HG03039 (cell line): Measurements from ENCODE around the gene CBLC.
"Not testable (repeated sequence)": the region's sequence is repeated elsewhere in the genome, so short reads cannot be mapped to it uniquely, and the experiment has no call there.

Experiments used
- ATAC-seq: cut with Tn5 transposase; IDR thresholded peaks from one replicate; pipeline ENCODE4 v1.9.1; 2021; ENCODE audit warnings: mild to moderate bottlenecking, moderate library complexity; ENCODE audit not compliant: unreplicated experiment

Gene CBLC

DNA sequence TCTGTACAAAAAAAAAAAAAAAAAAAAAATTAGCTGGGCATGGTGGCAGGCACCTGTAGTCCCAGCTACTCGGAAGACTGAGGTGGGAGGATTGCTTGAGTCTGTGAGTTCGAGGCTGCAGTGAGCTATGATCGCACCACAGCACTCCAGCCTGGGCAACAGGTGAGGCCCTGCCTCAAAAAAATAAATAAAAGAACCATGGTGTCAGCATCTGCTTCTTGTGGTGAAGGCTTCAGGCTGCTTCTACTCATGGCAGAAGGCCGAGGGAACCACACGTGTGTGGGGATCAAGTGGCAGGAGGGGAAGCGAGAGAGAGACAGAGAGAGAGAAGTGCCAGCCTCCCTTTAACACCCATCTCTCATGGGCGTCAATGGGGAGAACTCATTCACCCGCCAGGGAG, 15.7 kb upstream of the CBLC start:
- ATAC-seq = no peak

DNA sequence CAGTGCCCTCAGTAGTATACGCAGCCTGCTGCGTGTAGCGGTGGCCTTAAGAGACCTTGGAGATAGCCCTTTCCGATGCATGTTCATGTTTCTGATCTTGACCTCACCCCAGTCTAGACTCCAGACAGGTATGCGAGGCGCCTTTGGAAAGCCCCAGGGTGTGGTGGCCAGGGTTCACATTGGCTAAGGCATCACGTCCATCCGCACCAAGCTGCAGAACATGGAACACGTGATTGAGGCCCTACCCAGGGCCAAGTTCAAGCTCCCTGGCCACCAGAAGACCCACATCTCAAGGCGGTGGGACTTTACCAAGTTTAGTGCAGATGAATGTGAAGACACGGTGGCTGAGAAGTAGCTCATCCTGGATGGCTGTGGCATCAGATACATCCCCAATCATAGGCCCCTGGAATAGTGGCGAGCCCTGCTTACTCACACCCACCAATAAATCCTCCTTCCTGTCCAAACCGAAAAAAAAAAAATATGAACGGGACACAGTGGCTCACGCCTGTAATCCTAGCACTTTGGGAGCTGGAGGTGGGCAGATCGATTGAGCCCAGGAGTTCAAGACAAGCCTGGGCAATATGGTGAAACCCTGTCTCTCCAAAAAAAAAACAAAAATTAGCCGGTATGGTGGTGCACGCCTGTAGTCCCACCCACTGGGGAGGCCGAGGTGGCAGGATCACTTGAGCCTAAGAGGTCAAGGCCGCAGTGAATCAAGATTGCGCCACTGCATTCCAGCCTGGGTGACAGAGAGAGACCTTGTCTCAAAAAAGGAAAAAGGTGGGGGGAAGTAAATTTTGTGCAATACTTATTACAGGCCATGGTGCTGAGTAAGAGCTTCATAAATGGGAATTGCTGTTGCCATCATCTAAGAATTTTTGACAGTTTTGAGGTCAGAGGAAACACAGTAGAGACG, 12.4 kb upstream of the CBLC start:
- no peak for ATAC-seq

DNA sequence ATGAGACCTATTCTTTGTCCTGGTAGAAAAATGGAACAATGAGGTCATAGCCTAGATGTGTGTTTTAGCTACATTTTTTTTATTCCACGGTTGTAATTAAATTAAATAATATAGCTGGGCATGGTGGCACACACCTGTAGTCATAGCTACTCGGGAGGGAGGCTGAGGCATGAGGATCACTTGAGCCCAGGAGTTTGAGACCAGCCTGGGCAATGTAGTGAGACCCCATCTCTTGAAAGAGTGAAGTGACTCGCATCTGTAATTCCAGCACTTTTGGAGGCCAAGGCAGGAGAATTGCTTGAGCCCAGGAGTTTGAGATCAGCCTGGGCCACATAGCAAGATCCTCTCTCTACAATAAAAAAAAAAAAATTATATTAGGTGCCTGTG, 11.7 kb upstream of the CBLC start:
- no peak for ATAC-seq

DNA sequence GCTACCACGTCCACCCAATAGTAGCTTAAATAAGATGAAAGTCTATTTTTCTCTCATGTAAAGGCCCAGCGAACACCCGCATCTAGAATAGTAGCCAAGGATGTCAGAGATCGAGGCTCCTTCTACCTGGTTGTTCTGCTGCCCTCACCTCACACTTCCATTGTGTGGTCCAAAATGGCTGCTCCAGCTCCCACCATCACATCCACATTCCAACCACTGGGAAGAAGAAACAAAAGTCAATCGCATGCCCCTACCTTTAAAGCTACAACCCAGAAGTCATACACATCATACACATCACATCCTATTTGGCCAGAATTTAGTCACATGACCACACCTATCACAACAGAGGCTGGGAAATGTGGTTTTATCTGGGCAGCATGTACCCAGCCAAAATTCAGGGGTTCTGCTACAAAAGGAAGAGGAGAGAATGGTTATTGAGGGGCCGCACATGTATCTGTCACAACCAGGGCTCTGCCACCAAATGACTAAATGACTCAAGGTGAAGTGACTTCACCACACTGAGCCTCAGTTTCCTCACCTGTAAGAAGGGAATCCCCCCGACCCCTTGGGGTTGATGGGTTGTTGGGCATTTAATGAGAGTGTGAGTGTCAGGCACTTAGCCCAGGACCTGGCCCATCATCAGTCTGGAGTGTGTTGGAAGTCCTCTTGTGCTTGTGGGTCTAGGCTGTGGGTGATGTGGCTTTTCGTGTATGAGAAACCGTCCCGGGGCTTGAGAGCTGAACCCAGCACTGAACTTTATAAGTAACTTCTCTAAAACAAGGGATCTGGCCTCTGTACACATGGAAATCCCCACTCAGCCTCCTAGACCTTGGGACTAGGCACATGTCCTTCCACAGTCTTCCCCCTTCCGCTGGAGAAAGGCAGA, 10.2 kb upstream of the CBLC start:
- ATAC-seq = no peak

DNA sequence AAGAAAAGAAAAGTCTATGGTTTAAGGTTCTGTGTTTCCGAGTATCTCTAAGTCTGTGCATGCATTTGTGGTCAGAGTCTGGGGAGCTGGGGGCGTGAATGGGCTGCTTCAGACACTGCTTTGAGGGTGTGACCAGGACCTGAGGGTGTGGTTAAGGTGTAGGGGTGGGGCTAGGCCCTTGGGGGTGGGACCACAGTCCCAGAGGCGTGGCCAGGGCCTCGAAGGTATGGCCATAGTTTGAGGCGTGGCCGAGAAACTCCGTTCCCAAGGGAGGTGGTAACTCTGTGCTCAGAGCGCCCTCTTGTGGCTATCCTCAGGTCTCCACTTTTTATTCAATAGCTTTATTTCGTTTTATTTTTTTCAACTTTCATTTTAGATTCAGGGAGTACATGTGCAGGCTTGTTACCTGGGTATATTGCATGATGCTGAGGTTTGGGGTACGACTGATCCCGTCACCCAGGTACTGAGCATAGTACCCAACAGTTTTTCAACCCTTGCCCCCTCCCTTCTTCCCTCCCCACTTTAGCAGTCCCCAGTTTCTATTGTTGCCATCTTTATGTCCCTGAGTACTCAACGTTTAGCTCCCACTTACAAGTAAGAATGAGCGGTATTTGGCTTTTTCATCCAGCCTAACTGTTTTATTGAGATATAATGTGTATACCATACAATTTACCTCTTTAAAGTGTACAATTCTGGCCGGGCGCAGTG, 7.0 kb upstream of the CBLC start:
- ATAC-seq = peak; percentile 96

DNA sequence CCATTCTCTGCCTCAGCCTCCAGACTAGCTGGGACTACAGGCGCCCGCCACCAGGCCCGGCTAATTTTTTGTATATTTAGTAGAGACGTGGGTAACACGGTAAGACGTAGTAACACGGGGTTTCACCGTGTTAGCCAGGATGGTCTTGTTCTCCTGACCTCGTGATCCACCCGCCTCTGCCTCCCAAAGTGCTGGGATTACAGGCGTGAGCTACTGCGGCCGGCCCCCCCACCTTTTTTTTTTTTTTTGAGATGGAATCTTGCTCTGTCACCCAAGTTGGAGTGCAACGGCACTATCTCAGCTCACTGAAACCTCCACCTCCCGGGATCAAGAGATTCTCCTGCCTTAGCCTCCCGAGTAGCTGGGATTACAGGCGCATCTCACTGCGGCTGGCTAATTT, 5.5 kb upstream of the CBLC start:
- not testable (repeated sequence) for ATAC-seq

DNA sequence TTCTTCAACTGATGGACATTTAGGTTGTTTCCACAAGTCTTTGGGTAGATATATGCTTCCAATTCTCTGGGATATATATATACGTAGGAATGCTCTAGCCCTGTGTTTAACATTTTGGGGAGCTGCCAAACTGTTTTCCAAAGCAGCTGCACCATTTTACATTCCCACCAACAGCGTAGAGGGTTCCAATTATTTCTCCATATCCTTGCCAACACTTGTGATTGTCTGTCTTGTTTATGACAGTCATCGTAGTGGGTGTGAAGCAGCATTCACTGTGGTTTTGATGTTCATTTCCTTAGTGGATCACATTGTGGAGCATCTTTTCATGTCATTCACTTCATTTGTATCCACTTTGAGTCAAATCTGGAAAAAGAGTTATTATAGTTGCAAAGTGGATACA, 4.7 kb upstream of the CBLC start:
- ATAC-seq = no peak

DNA sequence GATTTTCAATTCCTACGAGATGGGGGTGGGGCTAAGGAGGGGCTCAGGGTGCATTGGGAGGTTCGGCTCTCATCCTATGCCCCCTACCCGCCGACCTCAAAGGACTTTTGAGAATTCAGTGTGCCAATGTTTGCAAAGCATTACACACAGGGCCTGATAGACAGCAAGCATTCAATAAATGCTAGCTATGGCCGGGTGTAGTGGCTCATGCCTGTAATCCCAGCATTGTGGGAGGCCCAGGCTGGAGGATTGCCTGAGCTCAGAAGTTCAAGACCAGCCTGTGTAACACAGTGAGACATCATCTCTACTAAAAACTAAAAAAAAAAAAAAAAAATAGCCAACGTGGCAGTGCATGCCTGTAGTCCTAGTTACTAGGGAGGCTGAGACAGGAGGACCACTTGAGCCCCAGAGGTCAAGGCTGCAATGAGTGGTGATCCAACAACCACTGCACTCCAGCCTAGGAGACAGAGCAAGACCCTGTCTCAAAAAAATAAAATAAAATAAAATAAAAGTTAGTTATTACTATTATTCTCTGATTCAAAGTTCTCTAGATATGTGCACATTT, 1.9 kb upstream of the CBLC start:
- no peak for ATAC-seq

DNA sequence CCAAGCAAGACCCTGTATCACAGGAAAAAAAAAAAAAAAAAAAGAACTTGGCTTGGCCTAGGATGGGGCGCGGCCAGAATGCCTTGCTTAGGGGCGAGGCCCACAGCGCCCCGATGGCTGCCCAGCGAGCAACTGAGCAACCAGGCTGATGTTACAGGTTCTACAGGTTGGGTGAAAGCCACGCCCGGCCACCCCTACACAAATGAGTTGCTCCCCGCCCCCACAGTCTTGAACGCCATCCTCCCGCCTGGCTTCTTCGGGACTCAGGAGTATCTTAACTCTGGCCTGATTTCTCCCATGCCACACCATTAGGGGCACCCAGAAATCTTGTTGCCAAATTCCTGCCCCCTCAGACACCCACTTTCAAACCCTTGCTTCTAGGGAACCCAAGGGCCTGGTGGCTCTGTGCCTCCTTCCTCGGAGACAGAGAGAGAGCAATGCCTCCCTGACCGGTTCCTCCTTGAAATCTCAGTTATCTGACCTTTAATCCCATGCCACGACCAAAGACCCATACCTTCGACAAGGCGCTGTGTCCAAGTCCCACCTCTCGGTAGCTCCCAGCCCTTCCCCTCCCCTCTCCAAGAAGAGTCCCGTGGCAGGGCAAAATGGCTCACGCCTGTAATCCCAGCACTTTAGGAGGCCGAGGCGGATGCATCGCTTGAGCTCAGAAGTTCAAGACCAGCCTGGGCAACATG, 1.1 kb upstream of the CBLC start:
- ATAC-seq = no peak

DNA sequence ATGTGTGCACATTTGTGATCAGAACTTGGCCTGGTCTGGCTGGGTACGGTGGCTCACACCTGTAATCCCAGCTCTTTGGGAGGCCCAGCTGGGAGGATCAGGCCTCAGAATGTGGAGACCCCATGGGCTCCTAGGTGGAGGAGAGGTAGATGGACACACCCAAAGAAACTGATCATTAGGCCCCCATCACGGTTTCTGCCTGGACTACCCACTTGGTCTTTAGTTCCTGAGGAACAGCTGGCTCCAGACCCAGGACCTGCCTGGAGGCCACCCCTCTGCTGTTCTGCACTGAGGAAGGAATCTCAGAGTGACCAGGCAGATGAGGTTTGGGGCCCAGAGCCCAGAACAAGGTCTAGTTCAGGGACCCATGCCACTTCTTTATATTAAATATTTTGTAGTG, 1.5 kb downstream of the CBLC start:
- ATAC-seq = no peak

DNA sequence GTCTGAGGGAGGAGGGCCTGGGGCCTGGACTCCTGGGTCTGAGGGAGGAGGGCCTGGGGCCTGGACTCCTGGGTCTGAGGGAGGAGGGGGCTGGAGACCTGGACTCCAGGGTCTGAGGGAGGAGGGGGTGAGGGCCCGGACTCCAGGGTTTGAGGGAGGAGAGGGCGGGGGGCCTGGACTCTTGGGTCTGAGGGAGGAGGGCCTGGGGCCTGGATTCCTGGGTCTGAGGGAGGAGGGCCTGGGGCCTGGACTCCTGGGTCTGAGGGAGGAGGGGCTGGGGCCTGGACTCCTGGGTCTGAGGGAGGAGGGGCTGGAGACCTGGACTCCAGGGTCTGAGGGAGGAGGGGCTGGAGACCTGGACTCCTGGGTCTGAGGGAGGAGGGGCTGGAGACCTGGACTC, 4.0 kb downstream of the CBLC start:
- not testable (repeated sequence) for ATAC-seq

DNA sequence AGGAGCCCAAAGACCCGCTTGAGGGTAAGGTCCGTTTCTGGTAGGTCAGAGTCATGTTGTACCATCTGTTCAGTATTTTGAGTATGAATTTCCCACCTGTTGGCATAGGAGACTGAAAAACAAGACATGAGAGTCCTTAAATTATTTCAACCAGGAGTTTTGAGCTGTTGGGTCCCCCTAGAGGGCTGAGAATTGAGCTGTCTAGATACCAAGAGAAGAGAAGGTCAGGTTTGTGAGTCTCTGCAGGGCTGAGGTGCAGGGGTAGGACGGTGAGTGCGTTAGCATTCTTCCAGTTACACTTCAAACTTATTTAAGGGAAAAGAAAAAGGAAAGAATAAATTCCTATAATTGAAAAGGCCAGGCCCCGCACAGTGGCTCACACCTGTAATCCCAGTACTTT, 5.0 kb downstream of the CBLC start:
- ATAC-seq = no peak

DNA sequence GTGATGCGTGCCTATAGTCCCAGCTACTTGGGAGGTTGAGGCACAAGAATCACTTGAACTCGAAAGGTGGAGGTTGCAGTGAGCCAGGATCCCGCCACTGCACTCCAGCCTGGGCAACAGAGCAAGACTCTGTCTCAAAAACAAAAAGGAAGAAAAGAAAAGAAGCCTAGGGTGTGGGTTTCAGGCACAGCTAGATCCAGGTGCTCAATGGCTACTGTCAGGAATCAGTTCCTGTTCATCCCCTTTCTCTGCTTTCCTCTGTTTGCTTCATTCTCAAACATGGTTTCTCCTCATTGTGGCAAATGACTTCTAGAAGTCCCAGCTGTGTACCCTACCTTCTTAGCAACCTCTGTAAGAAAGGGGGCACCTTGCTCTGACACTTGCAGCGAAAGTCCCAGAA, 5.9 kb downstream of the CBLC start:
- no peak for ATAC-seq

DNA sequence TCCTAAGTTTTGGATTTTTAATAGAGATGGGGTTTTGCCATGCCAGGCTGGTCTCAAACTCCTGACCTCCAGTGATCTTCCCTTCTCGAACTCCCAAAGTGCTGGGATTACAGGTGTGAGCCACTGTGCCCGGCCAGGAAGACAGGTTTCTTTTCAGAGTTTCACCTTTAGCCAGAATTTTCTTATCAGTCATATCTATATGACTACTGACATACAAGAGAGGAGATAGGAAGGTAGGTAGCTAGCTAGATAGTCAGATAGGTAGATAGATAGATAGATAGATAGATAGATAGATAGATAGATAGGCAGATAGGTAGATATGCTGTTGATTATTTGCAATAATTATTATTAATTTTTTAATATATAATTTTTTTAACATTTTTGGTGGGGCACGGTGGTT, 7.6 kb downstream of the CBLC start:
- ATAC-seq = no peak

DNA sequence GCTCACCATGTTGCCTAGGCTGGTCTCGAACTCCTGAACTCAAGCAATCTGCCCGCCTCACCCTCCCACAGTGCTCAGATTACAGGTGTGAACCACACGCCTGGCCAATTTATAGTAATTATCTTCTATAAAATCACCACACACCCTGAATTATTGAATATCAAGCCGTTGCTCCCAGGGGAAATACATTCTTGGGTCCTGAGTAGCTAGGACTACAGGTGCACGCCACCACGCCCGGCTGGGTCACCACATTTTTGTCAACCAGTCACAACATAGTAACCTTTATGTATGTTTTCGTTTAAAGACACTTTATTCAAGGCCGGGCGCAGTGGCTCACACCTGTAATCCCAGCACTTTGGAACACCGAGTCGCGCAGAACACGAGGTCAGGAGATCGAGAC, 8.3 kb downstream of the CBLC start:
- no peak for ATAC-seq

DNA sequence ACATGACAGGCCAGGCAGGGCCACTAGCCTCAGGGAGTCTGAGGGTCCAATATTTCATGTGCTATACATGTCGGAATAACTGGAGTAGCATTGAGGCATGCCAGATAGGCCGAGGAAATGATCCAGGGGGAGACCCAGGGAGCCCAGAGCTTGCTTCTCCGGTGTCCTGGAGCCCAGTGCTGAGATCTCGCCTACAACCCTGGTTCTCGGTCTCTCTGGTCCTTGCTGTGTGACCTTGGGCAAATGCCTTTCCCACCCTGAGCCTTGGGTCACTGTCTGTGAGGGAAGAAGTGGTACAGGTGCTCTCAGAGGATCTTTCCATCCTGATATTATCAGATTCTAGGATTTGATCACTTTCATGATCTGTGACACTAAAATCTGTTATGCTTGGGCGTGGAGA, 11.3 kb downstream of the CBLC start:
- no peak for ATAC-seq

DNA sequence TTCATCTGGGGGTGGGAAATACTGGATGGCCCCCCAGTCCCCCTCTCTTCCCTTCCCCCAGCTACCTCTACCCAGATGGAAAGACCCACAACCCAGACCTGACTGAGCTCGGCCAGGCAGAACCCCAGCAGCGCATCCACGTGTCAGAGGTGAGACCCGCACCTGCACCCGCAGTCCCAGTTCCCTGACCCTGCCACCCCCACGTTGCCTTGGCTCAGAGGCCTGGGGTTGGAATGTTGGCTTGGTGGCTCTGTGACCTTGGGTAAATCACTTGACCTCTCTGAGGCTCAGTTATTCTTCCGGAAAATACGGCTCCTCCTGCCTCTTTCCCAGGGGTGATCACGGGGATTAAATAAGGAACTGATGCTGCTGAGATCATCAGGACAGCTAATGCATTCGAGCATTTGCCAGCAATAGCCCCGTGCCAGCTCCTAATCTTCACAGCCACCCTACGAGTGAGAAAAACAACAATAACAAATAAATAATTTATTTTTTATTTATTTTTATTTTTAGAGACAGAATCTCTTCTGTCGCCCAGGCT, 12.3 kb downstream of the CBLC start:
- no peak for ATAC-seq

DNA sequence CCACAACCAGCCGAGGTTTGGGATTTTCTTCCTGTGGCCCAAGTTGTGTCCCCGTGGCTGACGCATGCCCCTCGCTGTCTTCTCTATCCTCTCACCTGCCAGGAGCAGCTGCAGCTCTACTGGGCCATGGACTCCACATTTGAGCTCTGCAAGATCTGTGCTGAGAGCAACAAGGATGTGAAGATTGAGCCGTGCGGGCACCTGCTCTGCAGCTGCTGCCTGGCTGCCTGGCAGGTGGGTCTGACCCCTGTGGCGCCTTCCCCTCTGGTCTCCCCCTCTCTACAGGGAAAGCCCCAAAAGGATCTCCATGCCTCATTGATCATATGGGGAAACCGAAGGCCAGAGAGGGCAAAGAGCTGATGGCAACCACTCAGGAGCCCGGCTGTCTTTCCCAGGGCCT, 14.6 kb downstream of the CBLC start:
- no peak for ATAC-seq

DNA sequence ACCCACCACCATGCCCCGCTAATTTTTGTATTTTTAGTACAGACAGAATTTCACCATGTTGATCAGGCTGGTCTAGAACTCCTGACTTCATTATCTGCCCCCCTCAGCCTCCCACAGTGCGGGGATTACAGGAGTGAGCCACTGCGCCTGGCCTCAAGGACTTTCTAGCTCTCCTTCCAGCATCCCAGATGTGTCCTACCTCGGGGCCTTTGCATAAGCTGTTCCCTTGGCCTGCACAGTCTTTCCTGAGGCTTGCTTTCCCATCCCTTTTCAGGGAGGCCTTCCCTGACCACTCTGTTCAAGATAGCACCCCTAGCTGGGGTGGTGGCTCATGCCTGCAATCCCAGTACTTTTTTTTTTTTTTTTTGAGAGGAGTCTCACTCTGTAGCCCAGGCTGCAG, 16.9 kb downstream of the CBLC start:
- no peak for ATAC-seq

DNA sequence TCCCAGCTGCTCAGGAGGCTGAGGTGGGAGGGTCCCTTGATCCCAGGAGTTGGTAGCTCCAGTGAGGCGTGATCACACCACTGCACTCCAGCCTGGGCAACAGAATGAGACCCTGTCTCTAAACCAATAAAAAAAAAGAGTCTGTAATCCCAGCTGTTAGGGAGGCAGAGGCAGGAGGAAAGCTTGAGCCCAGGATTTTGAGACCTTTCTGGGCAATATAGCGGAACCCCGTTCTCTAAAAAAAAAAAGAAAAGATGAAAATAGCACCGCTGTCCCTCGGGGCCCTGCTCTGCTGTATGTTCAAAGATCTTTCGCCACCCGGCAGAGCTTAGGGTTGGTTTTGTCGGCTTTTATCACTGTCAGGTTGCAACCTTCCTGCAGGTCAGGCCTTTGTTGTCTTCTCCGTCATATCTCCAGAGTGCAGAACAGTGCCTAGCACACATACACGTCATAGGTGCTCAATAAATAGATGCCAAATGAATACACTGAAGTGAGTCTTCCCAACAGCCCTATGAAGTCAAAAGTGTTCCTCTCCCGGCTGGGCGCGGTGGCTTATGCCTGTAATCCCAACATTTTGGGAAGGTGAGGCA, 17.8 kb downstream of the CBLC start:
- ATAC-seq = no peak
